Islet precursor cell (in vitro differentiated cells): ENCODE measurements around the gene NAP1L4.

Source experiments
- DNase-seq: peaks from one replicate; pipeline ENCODE4 v3.0.0-alpha.2; 2018

NAP1L4 gene

DNA sequence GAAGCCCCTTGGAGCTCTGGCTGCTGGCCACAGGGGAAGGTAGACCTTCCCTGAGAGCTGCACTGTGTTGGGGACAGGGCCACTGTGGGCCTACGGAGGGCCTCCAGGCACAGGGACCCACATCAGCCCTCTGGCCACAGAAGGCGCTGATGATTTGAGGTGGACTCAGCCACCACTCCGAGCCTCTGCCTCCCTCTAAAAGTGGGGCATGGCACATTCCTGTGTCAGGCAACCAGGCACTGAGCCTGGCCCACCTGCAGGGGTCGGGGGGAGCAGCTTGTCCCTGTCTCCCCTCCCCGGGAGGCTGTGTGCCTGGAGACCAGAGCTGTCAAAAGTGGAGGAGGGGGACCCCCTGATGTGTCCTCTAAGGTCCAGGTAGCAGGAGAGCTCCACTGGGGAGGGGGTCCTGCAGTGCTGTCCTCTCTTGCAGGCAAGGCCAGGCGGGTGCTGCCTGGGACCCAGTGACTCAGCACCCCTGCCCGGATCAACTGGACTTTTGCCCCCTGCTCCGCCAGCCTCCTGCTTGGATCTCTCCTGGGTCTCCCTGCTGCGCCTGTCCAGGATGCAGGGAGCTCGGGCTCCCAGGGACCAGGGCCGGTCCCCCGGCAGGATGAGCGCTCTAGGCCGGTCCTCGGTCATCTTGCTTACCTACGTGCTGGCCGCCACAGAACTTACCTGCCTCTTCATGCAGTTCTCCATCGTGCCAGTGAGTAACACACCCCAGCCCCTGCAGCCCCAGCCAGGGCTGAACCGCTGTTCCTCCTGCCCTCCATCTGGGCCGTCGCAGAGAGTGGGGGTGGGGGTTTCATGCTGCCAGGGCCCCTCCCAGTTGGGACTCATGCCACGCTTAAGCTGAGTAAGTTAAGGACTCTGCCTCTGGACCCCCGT, 89.1 kb downstream of the NAP1L4 start:
- DNase-seq: no peak

DNA sequence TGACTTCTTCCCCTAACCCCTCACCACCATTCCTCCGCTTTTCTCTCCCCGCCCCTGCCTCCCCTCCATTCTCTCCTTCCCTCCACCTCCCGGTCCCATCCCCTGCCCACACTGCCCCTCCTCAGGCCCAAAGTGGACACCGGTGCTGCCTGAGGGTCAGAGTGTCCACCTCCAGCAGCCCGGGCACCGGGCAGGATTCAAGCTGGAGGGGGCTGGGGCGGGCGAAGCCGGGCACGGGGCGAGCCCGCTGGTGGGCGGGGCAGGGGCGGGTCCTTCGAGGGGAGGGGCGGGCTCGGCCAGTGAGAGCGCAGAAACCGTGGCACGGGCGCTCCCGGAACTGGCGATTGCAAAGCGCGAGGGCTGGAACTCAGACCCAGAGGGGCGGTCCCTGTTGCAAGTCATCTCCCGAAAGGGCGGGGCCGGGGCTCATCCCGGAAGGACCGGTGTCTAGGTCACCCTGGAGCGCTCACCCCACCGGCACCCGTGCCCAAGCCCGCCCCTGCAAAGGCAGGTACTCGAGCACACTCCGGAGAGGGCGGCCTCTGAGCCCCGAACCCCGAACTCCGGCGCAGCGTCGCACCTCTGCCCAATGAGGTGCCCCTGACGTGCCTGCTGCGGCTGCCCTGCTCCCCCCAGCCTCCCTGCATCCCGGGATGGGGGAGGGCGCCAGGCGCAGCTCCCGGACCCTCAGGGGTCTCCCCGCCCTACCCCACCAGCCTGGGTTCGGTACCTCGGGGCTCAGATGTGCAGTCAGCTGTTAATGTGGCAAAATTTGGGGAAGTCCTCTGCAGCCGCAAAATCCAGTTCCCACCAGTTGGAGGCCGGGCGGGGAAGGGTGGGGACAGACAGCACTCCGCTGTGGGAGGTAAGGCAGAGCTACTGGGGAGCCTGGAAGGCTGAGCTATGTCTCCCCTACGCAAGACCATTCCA, 90.0 kb downstream of the NAP1L4 start:
- peak; percentile 98 for DNase-seq

GRCh38 chr11:2901196-2901796, 90.8 kb downstream of the NAP1L4 start:
- DNase-seq: no peak

DNA sequence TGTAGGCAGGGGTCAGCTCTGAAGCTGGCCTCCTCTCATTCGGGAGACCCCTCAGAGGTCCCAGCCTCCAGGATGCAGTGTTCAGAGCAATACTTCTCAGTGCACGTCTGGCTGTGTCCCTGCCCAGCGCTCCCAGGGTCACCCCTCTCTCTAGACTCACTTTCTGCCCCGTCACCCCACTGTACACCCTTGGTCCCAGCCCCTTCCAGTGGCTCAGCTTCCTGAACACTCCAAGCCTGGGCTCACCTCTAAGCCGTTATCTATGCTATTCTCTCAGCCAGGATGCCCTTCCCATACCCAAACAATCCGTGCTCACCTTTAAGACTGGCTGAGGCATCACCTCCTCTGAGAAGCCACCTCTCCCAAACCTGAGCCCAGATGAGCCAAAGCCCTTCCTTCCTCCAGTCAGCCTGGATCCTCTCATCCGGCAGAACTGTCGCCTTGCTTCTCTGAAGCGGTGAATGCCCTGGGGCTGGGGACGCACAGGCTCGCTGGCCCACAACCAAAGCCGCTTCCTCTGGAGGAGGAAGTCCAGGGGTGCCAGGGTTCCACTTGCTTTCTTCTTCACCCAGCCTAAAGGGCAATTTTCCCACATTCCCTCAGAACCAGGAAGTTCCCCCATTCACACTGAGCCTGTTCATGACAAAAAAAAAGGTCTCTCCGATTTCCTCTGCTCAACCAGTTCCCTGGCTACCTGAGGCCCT, 92.9 kb downstream of the NAP1L4 start:
- peak; percentile 70 for DNase-seq

DNA sequence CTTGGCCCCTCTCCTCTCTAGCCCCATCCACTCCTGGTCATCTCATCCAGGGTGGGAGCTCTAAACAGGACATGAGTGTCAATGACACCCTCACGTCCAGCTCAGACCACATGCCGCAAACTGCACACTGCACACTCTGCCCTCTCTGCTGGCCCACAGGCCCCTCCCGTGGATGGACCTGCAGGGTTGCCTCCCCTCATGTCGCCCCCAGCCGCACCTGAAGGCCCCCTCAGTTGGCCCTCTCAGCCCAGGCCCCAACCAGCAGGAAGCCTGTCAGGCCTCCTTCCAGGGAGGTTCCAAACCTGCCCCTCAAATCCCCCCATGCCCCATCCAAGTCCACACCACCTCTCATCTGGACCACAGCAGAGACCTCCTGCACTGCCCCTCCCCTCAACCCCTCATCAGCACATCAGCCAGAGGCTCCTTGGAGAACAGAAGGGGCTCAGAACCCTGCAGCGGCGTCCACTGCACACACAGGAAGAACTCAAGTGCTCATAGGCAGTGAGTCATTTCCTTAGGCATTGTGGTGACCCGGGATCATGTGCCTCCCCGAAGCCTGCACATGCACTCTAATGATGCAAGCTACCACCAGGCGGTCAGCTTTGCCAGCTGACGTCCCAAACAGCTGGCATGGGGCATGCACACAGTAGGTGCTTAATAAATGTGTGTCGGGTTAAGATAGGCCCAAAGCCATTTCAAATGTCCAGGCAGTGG, 93.6 kb downstream of the NAP1L4 start:
- DNase-seq: peak; percentile 92

DNA sequence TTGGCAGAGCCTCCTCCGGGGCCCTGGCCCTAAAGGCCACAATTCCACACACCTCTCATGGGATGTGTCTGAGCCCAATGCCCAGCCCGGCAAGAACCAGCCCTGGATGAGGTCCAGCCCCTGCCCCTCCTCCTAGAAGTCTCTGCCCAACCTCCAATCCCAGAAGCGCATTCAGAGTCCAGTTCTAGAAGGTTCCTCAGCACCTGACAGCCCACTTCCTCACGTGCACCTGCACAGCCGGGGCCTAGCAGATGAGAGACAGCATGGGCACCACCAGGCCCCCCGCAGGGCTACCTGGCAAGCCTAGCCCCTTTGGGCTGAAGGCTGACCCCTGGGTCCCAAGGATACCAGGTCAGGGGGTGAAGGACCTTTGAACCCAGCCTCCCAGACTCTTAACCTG, 95.1 kb downstream of the NAP1L4 start:
- DNase-seq: no peak

DNA sequence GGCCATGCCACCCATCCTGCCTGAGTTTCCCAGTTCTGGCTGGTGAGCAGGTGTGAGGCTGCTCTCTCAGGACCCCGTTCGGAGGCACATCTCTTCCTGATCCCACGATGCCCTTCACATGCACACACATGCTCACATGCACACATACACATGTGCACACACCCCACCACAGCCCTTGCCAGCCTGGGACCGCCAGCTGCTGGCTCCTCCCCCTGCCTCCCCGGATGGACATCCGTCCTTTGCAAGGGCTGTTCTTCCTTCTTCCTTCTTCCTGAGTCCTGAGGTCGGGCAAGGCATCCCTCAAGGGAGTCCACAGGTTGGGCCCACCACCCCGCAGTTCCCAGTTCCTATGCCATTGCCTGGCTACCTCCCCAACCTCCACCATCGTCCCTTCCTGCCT, 96.1 kb downstream of the NAP1L4 start:
- DNase-seq: no peak
